Vagina (tissue), 2 donors: ENCODE results near the gene IRF2. TPM values are rescaled to one million over a fixed set of nuclear protein-coding genes. Genes with fewer than 3 reads are reported as not detected.

Experiments
- DNase-seq, 2 donors: peaks; one replicate each; pipeline ENCODE4 v3.0.0-alpha.2; 2017; ENCODE audit errors: extremely low spot score in 2 of 2
- H3K27ac ChIP-seq: fragments of 200-600 bp; sonication (generic); one replicate; pipeline ENCODE4 v1.5.1; 2019
- H3K27me3 ChIP-seq: fragments of 200-600 bp; sonication (generic); one replicate; pipeline ENCODE4 v1.5.1; 2019
- H3K36me3 ChIP-seq, 2 donors: fragments of 200-600 bp; sonication (generic); one replicate each; pipeline ENCODE4 v1.5.1; 2017 to 2019
- H3K4me1 ChIP-seq: fragments of 200-600 bp; sonication (generic); one replicate; pipeline ENCODE4 v1.5.1; 2019
- H3K4me3 ChIP-seq, 2 donors: fragments of 200-600 bp; sonication (generic); 1 replicate in 1 of 2; 2 replicates in 1 of 2; pipeline ENCODE4 v1.5.1; 2016 to 2019
- H3K9me3 ChIP-seq: fragments of 200-600 bp; sonication (generic); one replicate; pipeline ENCODE4 v1.5.1; 2019
- CTCF ChIP-seq, 3 experiments: fragments of 450-650 bp in 2 of 3; fragments of 200-600 bp in 1 of 3; sonication (generic) in 1 of 3; IDR thresholded peaks; one replicate each; pipeline ENCODE4 v1.5.1; 2017 to 2019; ENCODE audit warnings: antibody characterized with exemption in 3 of 3, mild to moderate bottlenecking in 2 of 3, moderate library complexity in 2 of 3
- POLR2A ChIP-seq, 2 donors: fragments of 450-650 bp; IDR thresholded peaks; one replicate each; pipeline ENCODE4 v1.6.1; 2017; ENCODE audit warnings: antibody characterized with exemption in 2 of 2, mild to moderate bottlenecking in 2 of 2, moderate library complexity in 2 of 2
- POLR2AphosphoS5 ChIP-seq, 2 donors: sonication (generic); formaldehyde crosslinking; IDR thresholded peaks; one replicate each; pipeline ENCODE4 v1.9.0; 2017; ENCODE audit warnings: antibody characterized with exemption in 2 of 2, mild to moderate bottlenecking in 2 of 2, low read depth in 1 of 2; ENCODE audit not compliant: insufficient read depth in 1 of 2
- intact Hi-C: fragments of 100-400 bp; cut with DNase I; formaldehyde crosslinking; loops from one replicate; pipeline ENCODE4 v1.15.1; 2023
- total RNA-seq: library from RNA; depleted of rRNA; stranded (reverse); fragments of >200 nt; gene quantifications from one replicate; pipeline ENCODE4 v1.2.3, GENCODE V29; 2016

The IRF2 gene
- total RNA-seq, 1 donor from 2014 or later = 18.7 TPM

- TF ChIP-seq POLR2A (IDR thresholded peaks at IDR 0.05) (no peak), CTCF (IDR thresholded peaks at IDR 0.05) (no peak), POLR2AphosphoS5 (IDR thresholded peaks at IDR 0.05; ENCODE audit: insufficient read depth in 1 of 2, low read depth in 1 of 2) (no peak)
- Histone ChIP-seq H3K4me3 (no peak overlapping the region), H3K27me3 (no peaks in the 10 kb centered on the region), H3K27ac (peak overlapping the region; percentile 21), H3K36me3 (no peaks in the 10 kb centered on the region), H3K9me3 (no peaks in the 10 kb centered on the region), H3K4me1 (peaks cover 21% of the 10 kb centered on the region)
- intact Hi-C loops = no loop called here
- DNase-seq = no peak
Measured at GRCh38 chr4:184356366-184356765, 118.0 kb downstream of the IRF2 start.

GRCh38 chr4:184355857-184356256 is 118.5 kb downstream of the IRF2 start:
- H3K27ac ChIP-seq = peak overlapping the region; percentile 21
- intact Hi-C loops = no loop called here
- no peaks in the 10 kb centered on the region for H3K36me3 ChIP-seq
- TF ChIP-seq CTCF (IDR thresholded peaks at IDR 0.05) = no peak
- no peak for TF ChIP-seq POLR2AphosphoS5 (IDR thresholded peaks at IDR 0.05; ENCODE audit: insufficient read depth in 1 of 2, low read depth in 1 of 2)
- TF ChIP-seq POLR2A (IDR thresholded peaks at IDR 0.05) = no peak
- H3K27me3 ChIP-seq = no peaks in the 10 kb centered on the region
- H3K4me3 ChIP-seq = no peak overlapping the region
- no peaks in the 10 kb centered on the region for H3K9me3 ChIP-seq
- H3K4me1 ChIP-seq = peaks cover 21% of the 10 kb centered on the region
- no peak for DNase-seq

GRCh38 chr4:184355111-184355604 is 119.2 kb downstream of the IRF2 start:
- TF ChIP-seq CTCF (IDR thresholded peaks at IDR 0.05) (no peak), POLR2AphosphoS5 (IDR thresholded peaks at IDR 0.05; ENCODE audit: insufficient read depth in 1 of 2, low read depth in 1 of 2) (peak in 1 of 2 donors; percentile 84)
- Histone ChIP-seq H3K36me3 (no peaks in the 10 kb centered on the region), H3K4me1 (peaks cover 21% of the 10 kb centered on the region), H3K4me3 (no peak overlapping the region), H3K27ac (peak overlapping the region; percentile 21), H3K9me3 (no peaks in the 10 kb centered on the region), H3K27me3 (no peaks in the 10 kb centered on the region)
- no peak for DNase-seq
- intact Hi-C loops = no loop called here

GRCh38 chr4:184352891-184353290 is 121.5 kb downstream of the IRF2 start:
- no peak for TF ChIP-seq POLR2A (IDR thresholded peaks at IDR 0.05)
- TF ChIP-seq POLR2AphosphoS5 (IDR thresholded peaks at IDR 0.05; ENCODE audit: insufficient read depth in 1 of 2, low read depth in 1 of 2) = no peak
- no peak for TF ChIP-seq CTCF (IDR thresholded peaks at IDR 0.05)
- H3K27me3 ChIP-seq = no peaks in the 10 kb centered on the region
- no peaks in the 10 kb centered on the region for H3K36me3 ChIP-seq
- no peak overlapping the region for H3K27ac ChIP-seq
- no peaks in the 10 kb centered on the region for H3K9me3 ChIP-seq
- no peak overlapping the region for H3K4me3 ChIP-seq
- intact Hi-C loops = no loop called here
- peaks cover 25% of the 10 kb centered on the region for H3K4me1 ChIP-seq
- peak in 1 of 2 donors; percentile 3 for DNase-seq

GRCh38 chr4:184351560-184352451 is 122.5 kb downstream of the IRF2 start:
- Histone ChIP-seq H3K4me1 (peaks cover 32% of the 10 kb centered on the region), H3K4me3 (no peak overlapping the region), H3K9me3 (no peaks in the 10 kb centered on the region), H3K27me3 (no peaks in the 10 kb centered on the region), H3K36me3 (no peaks in the 10 kb centered on the region), H3K27ac (no peak overlapping the region)
- TF ChIP-seq POLR2A (IDR thresholded peaks at IDR 0.05) (no peak), POLR2AphosphoS5 (IDR thresholded peaks at IDR 0.05; ENCODE audit: insufficient read depth in 1 of 2, low read depth in 1 of 2) (no peak), CTCF (IDR thresholded peaks at IDR 0.05) (no peak)
- intact Hi-C loops = no loop called here
- DNase-seq = no peak
